Sigmoid colon (tissue), 7 donors: Measurements from ENCODE around the gene DLX3. TPM values are rescaled to one million over a fixed set of nuclear protein-coding genes. Genes with fewer than 3 reads are reported as not detected.

ENCODE experiments used
- DNase-seq: peaks from one replicate; pipeline ENCODE4 v3.0.0-alpha.2; 2019
- H3K27ac ChIP-seq, 4 donors: fragments of 200-600 bp; sonication (generic); one replicate each; pipeline ENCODE4 v1.5.1; 2016 to 2019; ENCODE audit warnings: mild to moderate bottlenecking in 1 of 4
- H3K27me3 ChIP-seq, 3 donors: fragments of 200-600 bp; sonication (generic); one replicate each; pipeline ENCODE4 v1.5.1; 2019; ENCODE audit warnings: mild to moderate bottlenecking in 1 of 3
- H3K36me3 ChIP-seq, 4 donors: fragments of 200-600 bp; sonication (generic); one replicate each; pipeline ENCODE4 v1.5.1; 2016 to 2019
- H3K4me1 ChIP-seq, 4 donors: fragments of 200-600 bp; sonication (generic); one replicate each; pipeline ENCODE4 v1.5.1; 2017 to 2019
- H3K4me3 ChIP-seq, 4 donors: fragments of 200-600 bp; sonication (generic); one replicate each; pipeline ENCODE4 v1.5.1; 2017 to 2019; ENCODE audit warnings: mild to moderate bottlenecking in 2 of 4, moderate library complexity in 1 of 4
- H3K9me3 ChIP-seq, 4 donors: fragments of 200-600 bp in 3 of 4; sonication (generic) in 3 of 4; one replicate each; pipeline versions ENCODE4 v1.5.1 to v1.6.1; 2013 to 2019
- CTCF ChIP-seq, 4 experiments: fragments of 450-650 bp in 3 of 4; fragments of 200-600 bp in 1 of 4; IDR thresholded peaks; one replicate each; pipeline ENCODE4 v1.5.1; 2016 to 2019; ENCODE audit warnings: antibody characterized with exemption in 4 of 4, mild to moderate bottlenecking in 3 of 4, moderate library complexity in 2 of 4
- EP300 ChIP-seq, 4 donors: sonication (generic); formaldehyde crosslinking; IDR thresholded peaks; one replicate each; pipeline ENCODE4 v1.6.1; 2017; ENCODE audit warnings: antibody characterized with exemption in 4 of 4
- POLR2A ChIP-seq, 2 donors: fragments of 450-650 bp; IDR thresholded peaks; one replicate each; pipeline ENCODE4 v1.6.1; 2016; ENCODE audit warnings: antibody characterized with exemption in 2 of 2, mild to moderate bottlenecking in 2 of 2, moderate library complexity in 2 of 2
- POLR2AphosphoS5 ChIP-seq, 4 donors: sonication (generic); formaldehyde crosslinking; IDR thresholded peaks; one replicate each; pipeline ENCODE4 v1.6.1; 2017; ENCODE audit warnings: antibody characterized with exemption in 4 of 4
- WGBS, 2 donors: extraction: QIAGEN DNeasy Blood & Tissue Kit; methylation state at CpG; one replicate each; pipeline ENCODE4 v1.1.7; 2013; 5-methylcytosine and 5-hydroxymethylcytosine counted together
- intact Hi-C: fragments of 100-400 bp; cut with DNase I; formaldehyde crosslinking; loops from one replicate; pipeline ENCODE4 v1.15.1; 2023
- polyA plus RNA-seq, 3 donors: library from polyadenylated mRNA; stranded (reverse); fragments of 200-250 nt; gene quantifications; one replicate each; pipeline ENCODE4 v1.2.3, GENCODE V29; 2013
- total RNA-seq, 4 donors: library from RNA; depleted of rRNA; stranded (reverse); fragments of >200 nt; gene quantifications; one replicate each; pipeline ENCODE4 v1.1.0, GENCODE V29; 2016
- donor health status: healthy with polysubstance abuse.
- donor health status: Bipolar disorder and iron deficiency.
- donor health status: healthy.

DLX3 gene
- total and polyA plus RNA-seq, 7 donors, result 0.07 to 0.27 TPM; not detected in 5

GRCh38 chr17:49990331-49990730 lies 4.7 kb downstream of the DLX3 start:
- peaks cover 21 to 92% (median 77%) of the 10 kb centered on the region in 3 donors for H3K27me3 ChIP-seq
- no peak overlapping the region for H3K27ac ChIP-seq

GRCh38 chr17:49989518-49989880 lies 5.5 kb downstream of the DLX3 start:
- Histone ChIP-seq H3K27ac (no peak overlapping the region), H3K4me3 (no peak overlapping the region), H3K9me3 (no peaks in the 10 kb centered on the region), H3K36me3 (no peaks in the 10 kb centered on the region), H3K4me1 (peaks cover 0 to 27% (median 26%) of the 10 kb centered on the region in 4 donors), H3K27me3 (peaks cover 16 to 92% (median 71%) of the 10 kb centered on the region in 3 donors)
- 69 to 82% methylated on average over 4 of the region's 4 CpGs for WGBS, 2 donors
- TF ChIP-seq POLR2A (IDR thresholded peaks at IDR 0.05), result no peak
- TF ChIP-seq POLR2AphosphoS5 (IDR thresholded peaks at IDR 0.05), result no peak
- TF ChIP-seq EP300 (IDR thresholded peaks at IDR 0.05), result no peak
- no peak for TF ChIP-seq CTCF (IDR thresholded peaks at IDR 0.05)
- no peak for DNase-seq
- intact Hi-C loops, result no loop called here

More at GRCh38 chr17:49990331-49990730, 4.7 kb downstream of the DLX3 start:
- intact Hi-C loops, result no loop called here
- Histone ChIP-seq H3K9me3 (no peaks in the 10 kb centered on the region), H3K4me1 (peaks cover 0 to 35% (median 34%) of the 10 kb centered on the region in 4 donors), H3K4me3 (no peak overlapping the region), H3K36me3 (no peaks in the 10 kb centered on the region)
- TF ChIP-seq CTCF (IDR thresholded peaks at IDR 0.05) (no peak), POLR2A (IDR thresholded peaks at IDR 0.05) (no peak), EP300 (IDR thresholded peaks at IDR 0.05) (no peak), POLR2AphosphoS5 (IDR thresholded peaks at IDR 0.05) (no peak)
- no peak for DNase-seq
- 38 to 40% methylated on average over 3 of the region's 3 CpGs for WGBS, 2 donors

- TF ChIP-seq EP300 (IDR thresholded peaks at IDR 0.05), result no peak
- TF ChIP-seq POLR2A (IDR thresholded peaks at IDR 0.05), result no peak
- no peak for TF ChIP-seq POLR2AphosphoS5 (IDR thresholded peaks at IDR 0.05)
- TF ChIP-seq CTCF (IDR thresholded peaks at IDR 0.05), result no peak
- Histone ChIP-seq H3K4me3 (no peak overlapping the region), H3K9me3 (no peaks in the 10 kb centered on the region), H3K4me1 (peaks cover 0 to 11% (median 10%) of the 10 kb centered on the region in 4 donors), H3K36me3 (no peaks in the 10 kb centered on the region), H3K27ac (no peak overlapping the region), H3K27me3 (peaks cover 8 to 86% (median 54%) of the 10 kb centered on the region in 3 donors)
- DNase-seq, result no peak
- intact Hi-C loops, result no loop called here
- 8 to 14% methylated on average over 17 of the region's 17 CpGs for WGBS, 2 donors
These were observed 7.2 kb downstream of the DLX3 start for GRCh38 chr17:49987681-49988441.

GRCh38 chr17:49987290-49987585 lies 7.8 kb downstream of the DLX3 start:
- WGBS, 2 donors, result 25 to 51% methylated on average over 2 of the region's 2 CpGs
- Histone ChIP-seq H3K9me3 (no peaks in the 10 kb centered on the region), H3K4me1 (peaks cover 0 to 10% (median 9%) of the 10 kb centered on the region in 4 donors), H3K27me3 (peaks cover 8 to 81% (median 48%) of the 10 kb centered on the region in 3 donors), H3K27ac (no peak overlapping the region), H3K36me3 (no peaks in the 10 kb centered on the region), H3K4me3 (no peak overlapping the region)
- DNase-seq, result peak; percentile 20
- intact Hi-C loops, result no loop called here
- no peak for TF ChIP-seq CTCF (IDR thresholded peaks at IDR 0.05)
